ENCODE data around the gene PCDHA11. TPM values are rescaled to one million over a fixed set of nuclear protein-coding genes. Genes with fewer than 3 reads are reported as not detected.
"Not testable (repeated sequence)": the region's sequence is repeated elsewhere in the genome, so short reads cannot be mapped to it uniquely, and the experiment has no call there.

PCDHA11 gene
- 0.11 TPM for polyA plus RNA-seq (2013, experiment 1 of 2)
- 0.01 TPM for polyA plus RNA-seq (2013, experiment 2 of 2)

GRCh38 chr5:140868721-140869554 lies at the start of gene PCDHA11:
TSS of gene PCDHA11 (plus strand) at chr5:140868957. CDS start at chr5:140869104, 147 bp downstream.
- H3K27me3 ChIP-seq (ENCODE audit: control insufficient read depth in 1 of 2, insufficient read depth in 1 of 2, low read length in 2 of 2) = no peaks in the 10 kb centered on the region
- H3K79me1 ChIP-seq (replicated peaks; ENCODE audit: low read length, poor library complexity, severe bottlenecking) = no peaks in the 10 kb centered on the region
- no peak within 1 kb of the TSS for H2BK15ac ChIP-seq (ENCODE audit: low read depth, poor library complexity, severe bottlenecking)
- no peak within 1 kb of the TSS for H3K14ac ChIP-seq (ENCODE audit: low read length in 2 of 2)
- H2BK5ac ChIP-seq (ENCODE audit: low read depth, low read length, poor library complexity, severe bottlenecking) = no peak within 1 kb of the TSS
- H3K36me3 ChIP-seq (ENCODE audit: control insufficient read depth in 1 of 2, insufficient read depth in 2 of 2, low read depth in 1 of 2, low read length in 2 of 2) = peaks cover 0 to 18% of the 10 kb centered on the region in 2 experiments
- H2BK120ac ChIP-seq (ENCODE audit: low read depth, low read length) = no peak within 1 kb of the TSS
- H3K9me3 ChIP-seq (ENCODE audit: control insufficient read depth, low read length) = peaks cover 63% of the 10 kb centered on the region
- H4K91ac ChIP-seq (ENCODE audit: low read length) = no peak within 1 kb of the TSS
- no peaks in the 10 kb centered on the region for H3K4me1 ChIP-seq (ENCODE audit: control insufficient read depth, insufficient read depth, low read depth, low read length)
- no peak within 1 kb of the TSS for H4K8ac ChIP-seq (ENCODE audit: low read length)
- H2AFZ ChIP-seq (ENCODE audit: low read depth, low read length) = no peak within 1 kb of the TSS
- no peak within 1 kb of the TSS for H2AK5ac ChIP-seq (ENCODE audit: low read length, severe bottlenecking)
- no peak within 1 kb of the TSS for H2BK12ac ChIP-seq (ENCODE audit: low read length in 2 of 2)
- no peak within 1 kb of the TSS for H3K23ac ChIP-seq (ENCODE audit: low read length in 2 of 2)
- DNase-seq = no peak
- no peak within 1 kb of the TSS for H3K9ac ChIP-seq (ENCODE audit: low read length)
- H3K4me3 ChIP-seq (ENCODE audit: insufficient read depth in 1 of 2, low read depth in 1 of 2, low read length in 2 of 2) = peak within 1 kb of the TSS in 1 of 2 experiments; percentile 36
- WGBS = 83% methylated on average over 40 of the region's 41 CpGs
- no peak within 1 kb of the TSS for H3K4ac ChIP-seq (ENCODE audit: low read depth in 1 of 2, low read length in 2 of 2)
- H3K4me2 ChIP-seq (ENCODE audit: low read length, poor library complexity, severe bottlenecking) = no peak within 1 kb of the TSS
- no peak within 1 kb of the TSS for H3K18ac ChIP-seq (ENCODE audit: low read depth in 1 of 2, low read length in 2 of 2)
- H3K27ac ChIP-seq (ENCODE audit: low read length, poor library complexity, severe bottlenecking) = no peak within 1 kb of the TSS

GRCh38 chr5:140821375-140822280 lies 47.1 kb upstream of the PCDHA11 start, which contains the start of gene PCDHA5:
TSS of gene PCDHA5 (plus strand) at chr5:140821613.
- H3K4me3 ChIP-seq (ENCODE audit: insufficient read depth in 1 of 2, low read depth in 1 of 2, low read length in 2 of 2) = no peak within 1 kb of the TSS
- no peak within 1 kb of the TSS for H4K91ac ChIP-seq (ENCODE audit: low read length)
- H3K79me1 ChIP-seq (replicated peaks; ENCODE audit: low read length, poor library complexity, severe bottlenecking) = no peaks in the 10 kb centered on the region
- no peak within 1 kb of the TSS for H3K18ac ChIP-seq (ENCODE audit: low read depth in 1 of 2, low read length in 2 of 2)
- WGBS = 95% methylated on average over 36 of the region's 39 CpGs
- H2BK12ac ChIP-seq (ENCODE audit: low read length in 2 of 2) = no peak within 1 kb of the TSS
- H3K23ac ChIP-seq (ENCODE audit: low read length in 2 of 2) = no peak within 1 kb of the TSS
- H3K14ac ChIP-seq (ENCODE audit: low read length in 2 of 2) = no peak within 1 kb of the TSS
- no peak within 1 kb of the TSS for H4K8ac ChIP-seq (ENCODE audit: low read length)
- H3K27ac ChIP-seq (ENCODE audit: low read length, poor library complexity, severe bottlenecking) = no peak within 1 kb of the TSS
- no peak within 1 kb of the TSS for H2AFZ ChIP-seq (ENCODE audit: low read depth, low read length)
- H2AK5ac ChIP-seq (ENCODE audit: low read length, severe bottlenecking) = no peak within 1 kb of the TSS
- no peaks in the 10 kb centered on the region for H3K4me1 ChIP-seq (ENCODE audit: control insufficient read depth, insufficient read depth, low read depth, low read length)
- H3K9ac ChIP-seq (ENCODE audit: low read length) = no peak within 1 kb of the TSS
- no peak within 1 kb of the TSS for H2BK15ac ChIP-seq (ENCODE audit: low read depth, poor library complexity, severe bottlenecking)
- H3K27me3 ChIP-seq (ENCODE audit: control insufficient read depth in 1 of 2, insufficient read depth in 1 of 2, low read length in 2 of 2) = no peaks in the 10 kb centered on the region
- H3K36me3 ChIP-seq (ENCODE audit: control insufficient read depth in 1 of 2, insufficient read depth in 2 of 2, low read depth in 1 of 2, low read length in 2 of 2) = peaks cover 0 to 13% of the 10 kb centered on the region in 2 experiments
- H2BK5ac ChIP-seq (ENCODE audit: low read depth, low read length, poor library complexity, severe bottlenecking) = no peak within 1 kb of the TSS
- no peak within 1 kb of the TSS for H3K4me2 ChIP-seq (ENCODE audit: low read length, poor library complexity, severe bottlenecking)
- no peak for DNase-seq
- H3K9me3 ChIP-seq (ENCODE audit: control insufficient read depth, low read length) = peaks cover 46% of the 10 kb centered on the region
- no peak within 1 kb of the TSS for H3K4ac ChIP-seq (ENCODE audit: low read depth in 1 of 2, low read length in 2 of 2)
- no peak within 1 kb of the TSS for H2BK120ac ChIP-seq (ENCODE audit: low read depth, low read length)

GRCh38 chr5:140822281-140822629 lies 46.5 kb upstream of the PCDHA11 start:
- H3K27me3 ChIP-seq (ENCODE audit: control insufficient read depth in 1 of 2, insufficient read depth in 1 of 2, low read length in 2 of 2) = no peaks in the 10 kb centered on the region
- 90% methylated on average over 6 of the region's 6 CpGs for WGBS
- H3K79me1 ChIP-seq (replicated peaks; ENCODE audit: low read length, poor library complexity, severe bottlenecking) = no peaks in the 10 kb centered on the region
- no peak overlapping the region for H4K8ac ChIP-seq (ENCODE audit: low read length)
- no peak overlapping the region for H2BK5ac ChIP-seq (ENCODE audit: low read depth, low read length, poor library complexity, severe bottlenecking)
- no peak overlapping the region for H2BK15ac ChIP-seq (ENCODE audit: low read depth, poor library complexity, severe bottlenecking)
- no peak overlapping the region for H2BK12ac ChIP-seq (ENCODE audit: low read length in 2 of 2)
- no peak overlapping the region for H3K4me3 ChIP-seq (ENCODE audit: insufficient read depth in 1 of 2, low read depth in 1 of 2, low read length in 2 of 2)
- H3K4me1 ChIP-seq (ENCODE audit: control insufficient read depth, insufficient read depth, low read depth, low read length) = no peaks in the 10 kb centered on the region
- H3K9ac ChIP-seq (ENCODE audit: low read length) = no peak overlapping the region
- no peak overlapping the region for H3K23ac ChIP-seq (ENCODE audit: low read length in 2 of 2)
- no peak overlapping the region for H3K14ac ChIP-seq (ENCODE audit: low read length in 2 of 2)
- no peak overlapping the region for H3K27ac ChIP-seq (ENCODE audit: low read length, poor library complexity, severe bottlenecking)
- H3K9me3 ChIP-seq (ENCODE audit: control insufficient read depth, low read length) = peaks cover 45% of the 10 kb centered on the region
- no peak overlapping the region for H3K18ac ChIP-seq (ENCODE audit: low read depth in 1 of 2, low read length in 2 of 2)
- H2BK120ac ChIP-seq (ENCODE audit: low read depth, low read length) = no peak overlapping the region
- H3K4me2 ChIP-seq (ENCODE audit: low read length, poor library complexity, severe bottlenecking) = no peak overlapping the region
- H3K36me3 ChIP-seq (ENCODE audit: control insufficient read depth in 1 of 2, insufficient read depth in 2 of 2, low read depth in 1 of 2, low read length in 2 of 2) = peaks cover 0 to 13% of the 10 kb centered on the region in 2 experiments
- no peak overlapping the region for H2AFZ ChIP-seq (ENCODE audit: low read depth, low read length)
- DNase-seq = no peak
- no peak overlapping the region for H2AK5ac ChIP-seq (ENCODE audit: low read length, severe bottlenecking)
- no peak overlapping the region for H3K4ac ChIP-seq (ENCODE audit: low read depth in 1 of 2, low read length in 2 of 2)
- no peak overlapping the region for H4K91ac ChIP-seq (ENCODE audit: low read length)

GRCh38 chr5:140822969-140823368 lies 45.8 kb upstream of the PCDHA11 start:
- H2BK5ac ChIP-seq (ENCODE audit: low read depth, low read length, poor library complexity, severe bottlenecking); H2AFZ ChIP-seq (ENCODE audit: low read depth, low read length): not testable (repeated sequence)
- H3K9me3 ChIP-seq (ENCODE audit: control insufficient read depth, low read length) = peaks cover 50% of the 10 kb centered on the region

More at GRCh38 chr5:140822969-140823368, 45.8 kb upstream of the PCDHA11 start:
- DNase-seq; H3K23ac ChIP-seq (ENCODE audit: low read length in 2 of 2); H3K4me1 ChIP-seq (ENCODE audit: control insufficient read depth, insufficient read depth, low read depth, low read length); H3K27me3 ChIP-seq (ENCODE audit: control insufficient read depth in 1 of 2, insufficient read depth in 1 of 2, low read length in 2 of 2); H3K4me3 ChIP-seq (ENCODE audit: insufficient read depth in 1 of 2, low read depth in 1 of 2, low read length in 2 of 2); H3K27ac ChIP-seq (ENCODE audit: low read length, poor library complexity, severe bottlenecking); H3K14ac ChIP-seq (ENCODE audit: low read length in 2 of 2); H3K18ac ChIP-seq (ENCODE audit: low read depth in 1 of 2, low read length in 2 of 2); H2AK5ac ChIP-seq (ENCODE audit: low read length, severe bottlenecking); H2BK15ac ChIP-seq (ENCODE audit: low read depth, poor library complexity, severe bottlenecking); H3K4me2 ChIP-seq (ENCODE audit: low read length, poor library complexity, severe bottlenecking); H2BK120ac ChIP-seq (ENCODE audit: low read depth, low read length); H3K9ac ChIP-seq (ENCODE audit: low read length); H4K8ac ChIP-seq (ENCODE audit: low read length); H3K4ac ChIP-seq (ENCODE audit: low read depth in 1 of 2, low read length in 2 of 2); H3K79me1 ChIP-seq (replicated peaks; ENCODE audit: low read length, poor library complexity, severe bottlenecking); H2BK12ac ChIP-seq (ENCODE audit: low read length in 2 of 2); H4K91ac ChIP-seq (ENCODE audit: low read length): not testable (repeated sequence)
- H3K36me3 ChIP-seq (ENCODE audit: control insufficient read depth in 1 of 2, insufficient read depth in 2 of 2, low read depth in 1 of 2, low read length in 2 of 2) = peaks cover 0 to 13% of the 10 kb centered on the region in 2 experiments
- WGBS = 98% methylated on average over 48 of the region's 48 CpGs

All from mesenchymal stem cell (in vitro differentiated cells and primary cell).